ENCODE results near the gene NDOR1. TPM values are rescaled to one million over a fixed set of nuclear protein-coding genes. Genes with fewer than 3 reads are reported as not detected.
"Not testable (repeated sequence)": the region's sequence is repeated elsewhere in the genome, so short reads cannot be mapped to it uniquely, and the experiment has no call there.

The NDOR1 gene
- total and polyA plus RNA-seq, 2 experiments from 2014 or later: 8.5 to 12.4 TPM

DNA sequence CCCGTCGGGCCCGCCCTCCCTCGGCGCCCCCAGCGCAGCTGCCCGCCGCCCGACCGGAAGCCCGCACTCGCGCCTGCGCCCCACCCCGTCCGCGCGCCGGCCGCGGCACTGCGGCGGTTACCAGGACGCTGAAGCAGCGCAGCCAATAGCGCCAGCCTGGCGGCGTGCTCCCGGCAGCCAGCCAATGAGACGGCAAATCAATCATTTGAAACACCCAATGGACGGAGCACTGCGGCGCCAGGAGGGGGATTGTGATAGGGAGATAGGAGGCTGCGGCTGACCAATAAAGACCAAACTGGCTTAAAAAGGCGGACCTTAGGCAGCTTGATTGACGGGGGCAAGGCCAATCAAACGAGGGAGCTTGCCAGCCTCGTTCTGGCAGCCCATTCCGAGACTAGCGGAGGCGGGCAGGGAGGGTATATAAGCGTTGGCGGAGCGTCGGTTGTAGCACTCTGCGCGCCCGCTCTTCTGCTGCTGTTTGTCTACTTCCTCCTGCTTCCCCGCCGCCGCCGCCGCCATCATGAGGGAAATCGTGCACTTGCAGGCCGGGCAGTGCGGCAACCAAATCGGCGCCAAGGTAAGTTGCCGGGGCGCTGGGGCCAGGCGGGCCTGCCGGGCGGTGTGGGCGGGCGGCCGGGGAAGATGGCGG is 35.5 kb downstream of the NDOR1 start, which contains the start of gene TUBB4B:
TSS of gene TUBB4B (plus strand) at position 447 of the 649 bp plus-strand sequence. CDS start at position 521, 74 bp downstream.
- peaks cover 22% of the 10 kb centered on the region for H3F3A ChIP-seq (ENCODE audit: insufficient read depth)
- peak within 1 kb of the TSS; percentile 95 for H3K4me2 ChIP-seq (ENCODE audit: unreplicated experiment)
- peak within 1 kb of the TSS; percentile 84 for H3K4me3 ChIP-seq
- no peak for TF ChIP-seq EZH2phosphoT487 (IDR thresholded peaks at IDR 0.05; ENCODE audit: insufficient read depth, low read depth)
- TF ChIP-seq EZH2 (IDR thresholded peaks at IDR 0.05; ENCODE audit: insufficient read depth, poor library complexity, severe bottlenecking): no peak
- peak within 1 kb of the TSS; percentile 95 for H3K9ac ChIP-seq
- peaks cover 13% of the 10 kb centered on the region; the same call in 1 of the 2 replicates for H3K4me1 ChIP-seq (ENCODE audit: insufficient read depth)
- peaks cover 18% of the 10 kb centered on the region for H3K36me3 ChIP-seq (ENCODE audit: low read depth)
- WGBS, 2 experiments (ENCODE audit: low coverage in 1 of 2, low lambda C conversion rate in 2 of 2, missing lambda C conversion rate in 2 of 2): 1% methylated on average over 41 to 67 of the region's 67 CpGs
- peaks cover 19% of the 10 kb centered on the region; the same call in 1 of the 2 replicates for H4K20me1 ChIP-seq (ENCODE audit: insufficient read depth)
- H3K9me3 ChIP-seq (ENCODE audit: low read depth): no peaks in the 10 kb centered on the region
- in situ Hi-C loops (cut with MboI): no loop called here
- H3K27ac ChIP-seq: peak within 1 kb of the TSS; percentile 95
- peaks cover 54% of the 10 kb centered on the region for H3K79me2 ChIP-seq (ENCODE audit: insufficient read depth)
- H3K27me3 ChIP-seq (replicated peaks; ENCODE audit: insufficient read depth): no peaks in the 10 kb centered on the region
- H2AFZ ChIP-seq: peak within 1 kb of the TSS; percentile 55
- H3K9me2 ChIP-seq (ENCODE audit: insufficient read depth): no peaks in the 10 kb centered on the region
- DNase-seq: peak; percentile 100

DNA sequence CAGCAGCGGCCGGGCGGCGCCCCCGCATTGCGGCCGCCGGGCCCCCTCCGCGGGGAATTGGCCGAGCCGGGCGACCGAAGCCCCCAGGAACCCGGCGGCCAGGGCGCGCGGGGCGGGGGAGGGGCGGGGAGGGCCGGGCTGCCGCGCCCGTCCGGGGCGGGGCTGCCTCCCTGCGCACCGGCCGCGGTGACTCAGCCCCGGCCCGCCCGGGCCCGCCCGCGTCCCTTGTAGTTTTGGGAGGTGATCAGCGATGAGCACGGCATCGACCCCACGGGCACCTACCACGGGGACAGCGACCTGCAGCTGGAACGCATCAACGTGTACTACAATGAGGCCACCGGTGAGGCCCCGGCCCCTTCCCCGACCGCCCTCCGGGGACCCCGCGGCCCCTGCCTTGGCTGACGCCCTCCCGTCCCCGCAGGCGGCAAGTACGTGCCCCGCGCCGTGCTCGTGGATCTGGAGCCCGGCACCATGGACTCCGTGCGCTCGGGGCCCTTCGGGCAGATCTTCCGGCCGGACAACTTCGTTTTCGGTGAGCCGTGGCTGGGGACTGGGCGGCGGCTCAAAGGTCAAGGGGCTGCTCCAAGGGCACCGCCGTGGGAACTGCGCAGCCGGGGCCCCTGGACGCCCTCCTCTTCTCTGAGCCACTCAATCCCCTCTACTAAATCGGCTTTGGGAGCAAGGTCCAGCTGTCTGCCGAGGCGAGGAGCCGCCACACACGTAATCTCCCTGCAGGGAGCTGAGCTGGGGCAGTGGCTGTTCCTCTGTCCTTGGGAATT is 36.2 kb downstream of the NDOR1 start:
- H3K4me3 ChIP-seq: peak overlapping the region; percentile 84
- peak; percentile 89 for DNase-seq
- H3K9me3 ChIP-seq (ENCODE audit: low read depth): no peaks in the 10 kb centered on the region
- H3K9me2 ChIP-seq (ENCODE audit: insufficient read depth): no peaks in the 10 kb centered on the region
- in situ Hi-C loops (cut with MboI): no loop called here
- no peaks in the 10 kb centered on the region for H3K27me3 ChIP-seq (replicated peaks; ENCODE audit: insufficient read depth)
- peak overlapping the region; percentile 89 for H3K9ac ChIP-seq
- H2AFZ ChIP-seq: no peak overlapping the region
- H3K36me3 ChIP-seq (ENCODE audit: low read depth): peaks cover 18% of the 10 kb centered on the region
- peak overlapping the region; percentile 82 for H3K27ac ChIP-seq
- peaks cover 19% of the 10 kb centered on the region; the same call in 1 of the 2 replicates for H4K20me1 ChIP-seq (ENCODE audit: insufficient read depth)
- peak overlapping the region; percentile 90 for H3K4me2 ChIP-seq (ENCODE audit: unreplicated experiment)
- peaks cover 13% of the 10 kb centered on the region; the same call in 1 of the 2 replicates for H3K4me1 ChIP-seq (ENCODE audit: insufficient read depth)
- peaks cover 54% of the 10 kb centered on the region for H3K79me2 ChIP-seq (ENCODE audit: insufficient read depth)
- peaks cover 22% of the 10 kb centered on the region for H3F3A ChIP-seq (ENCODE audit: insufficient read depth)
- 1 to 2% methylated on average over 29 to 60 of the region's 83 CpGs for WGBS, 2 experiments (ENCODE audit: low coverage in 1 of 2, low lambda C conversion rate in 2 of 2, missing lambda C conversion rate in 2 of 2)
- TF ChIP-seq EZH2phosphoT487 (IDR thresholded peaks at IDR 0.05; ENCODE audit: insufficient read depth, low read depth): no peak
- no peak for TF ChIP-seq EZH2 (IDR thresholded peaks at IDR 0.05; ENCODE audit: insufficient read depth, poor library complexity, severe bottlenecking)

DNA sequence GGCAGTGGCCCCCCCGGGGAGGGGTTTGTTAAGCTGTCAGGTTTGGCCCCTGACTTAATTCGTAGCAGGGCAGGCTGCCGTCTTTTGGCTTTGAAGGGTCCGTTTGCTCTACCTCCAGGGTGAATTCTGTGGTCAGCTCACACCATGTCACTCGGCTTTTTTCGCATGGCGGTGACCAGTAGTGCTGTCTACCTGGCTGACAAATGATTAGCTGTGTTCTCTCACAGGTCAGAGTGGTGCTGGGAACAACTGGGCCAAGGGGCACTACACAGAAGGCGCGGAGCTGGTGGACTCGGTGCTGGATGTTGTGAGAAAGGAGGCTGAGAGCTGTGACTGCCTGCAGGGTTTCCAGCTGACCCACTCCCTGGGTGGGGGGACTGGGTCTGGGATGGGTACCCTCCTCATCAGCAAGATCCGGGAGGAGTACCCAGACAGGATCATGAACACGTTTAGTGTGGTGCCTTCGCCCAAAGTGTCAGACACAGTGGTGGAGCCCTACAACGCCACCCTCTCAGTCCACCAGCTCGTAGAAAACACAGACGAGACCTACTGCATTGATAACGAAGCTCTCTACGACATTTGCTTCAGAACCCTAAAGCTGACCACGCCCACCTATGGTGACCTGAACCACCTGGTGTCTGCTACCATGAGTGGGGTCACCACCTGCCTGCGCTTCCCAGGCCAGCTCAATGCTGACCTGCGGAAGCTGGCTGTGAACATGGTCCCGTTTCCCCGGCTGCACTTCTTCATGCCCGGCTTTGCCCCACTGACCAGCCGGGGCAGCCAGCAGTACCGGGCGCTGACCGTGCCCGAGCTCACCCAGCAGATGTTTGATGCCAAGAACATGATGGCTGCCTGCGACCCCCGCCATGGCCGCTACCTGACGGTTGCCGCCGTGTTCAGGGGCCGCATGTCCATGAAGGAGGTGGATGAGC is 37.0 kb downstream of the NDOR1 start:
- Histone ChIP-seq H3K4me1 (ENCODE audit: insufficient read depth) (peaks cover 13% of the 10 kb centered on the region; the same call in 1 of the 2 replicates), H3K4me3 (peak overlapping the region; percentile 84), H3K9me2 (ENCODE audit: insufficient read depth) (no peaks in the 10 kb centered on the region), H3K9ac (peak overlapping the region; percentile 89), H4K20me1 (ENCODE audit: insufficient read depth) (peaks cover 19% of the 10 kb centered on the region; the same call in 1 of the 2 replicates), H3K27me3 (replicated peaks; ENCODE audit: insufficient read depth) (no peaks in the 10 kb centered on the region), H3K27ac (peak overlapping the region; percentile 82; the same call in 1 of the 2 replicates), H3K4me2 (ENCODE audit: unreplicated experiment) (peak overlapping the region; percentile 90), H3K36me3 (ENCODE audit: low read depth) (peaks cover 18% of the 10 kb centered on the region), H2AFZ (no peak overlapping the region), H3F3A (ENCODE audit: insufficient read depth) (peaks cover 22% of the 10 kb centered on the region), H3K79me2 (ENCODE audit: insufficient read depth) (peaks cover 51% of the 10 kb centered on the region), H3K9me3 (ENCODE audit: low read depth) (no peaks in the 10 kb centered on the region)
- WGBS, 2 experiments (ENCODE audit: low coverage in 1 of 2, low lambda C conversion rate in 2 of 2, missing lambda C conversion rate in 2 of 2): 82 to 83% methylated on average over 35 to 36 of the region's 36 CpGs
- TF ChIP-seq EZH2 (IDR thresholded peaks at IDR 0.05; ENCODE audit: insufficient read depth, poor library complexity, severe bottlenecking) (no peak), EZH2phosphoT487 (IDR thresholded peaks at IDR 0.05; ENCODE audit: insufficient read depth, low read depth) (no peak)
- in situ Hi-C loops (cut with MboI): no loop called here
- peak; percentile 25 for DNase-seq

DNA sequence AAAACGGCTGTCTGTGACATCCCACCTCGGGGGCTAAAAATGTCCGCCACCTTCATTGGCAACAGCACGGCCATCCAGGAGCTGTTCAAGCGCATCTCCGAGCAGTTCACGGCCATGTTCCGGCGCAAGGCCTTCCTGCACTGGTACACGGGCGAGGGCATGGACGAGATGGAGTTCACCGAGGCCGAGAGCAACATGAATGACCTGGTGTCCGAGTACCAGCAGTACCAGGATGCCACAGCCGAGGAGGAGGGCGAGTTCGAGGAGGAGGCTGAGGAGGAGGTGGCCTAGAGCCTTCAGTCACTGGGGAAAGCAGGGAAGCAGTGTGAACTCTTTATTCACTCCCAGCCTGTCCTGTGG is 37.7 kb downstream of the NDOR1 start:
- H3K4me2 ChIP-seq (ENCODE audit: unreplicated experiment); H3K27me3 ChIP-seq (replicated peaks; ENCODE audit: insufficient read depth); in situ Hi-C loops (cut with MboI); H3K9me2 ChIP-seq (ENCODE audit: insufficient read depth); DNase-seq; H3K9me3 ChIP-seq (ENCODE audit: low read depth); H2AFZ ChIP-seq; H3K27ac ChIP-seq: not testable (repeated sequence)
- H3K36me3 ChIP-seq (ENCODE audit: low read depth): peaks cover 18% of the 10 kb centered on the region
- peaks cover 13% of the 10 kb centered on the region; the same call in 1 of the 2 replicates for H3K4me1 ChIP-seq (ENCODE audit: insufficient read depth)
- WGBS, 2 experiments (ENCODE audit: low coverage in 1 of 2, low lambda C conversion rate in 2 of 2, missing lambda C conversion rate in 2 of 2): 85 to 87% methylated on average over 18 of the region's 18 CpGs
- peaks cover 47% of the 10 kb centered on the region for H3K79me2 ChIP-seq (ENCODE audit: insufficient read depth)
- H4K20me1 ChIP-seq (ENCODE audit: insufficient read depth): peaks cover 19% of the 10 kb centered on the region; the same call in 1 of the 2 replicates
- H3F3A ChIP-seq (ENCODE audit: insufficient read depth): peaks cover 22% of the 10 kb centered on the region
- H3K4me3 ChIP-seq: peak overlapping the region; percentile 84; the same call in 1 of the 2 replicates
- H3K9ac ChIP-seq: peak overlapping the region; percentile 23; the same call in 1 of the 2 replicates

Measured in GM23248 (cell line).